Hepatocyte (in vitro differentiated cells): ENCODE data around the gene PLA2G12A. TPM values are rescaled to one million over a fixed set of nuclear protein-coding genes. Genes with fewer than 3 reads are reported as not detected.

ENCODE experiments used
- DNase-seq: peaks from one replicate; pipeline ENCODE4 v3.0.0-alpha.2; 2016; ENCODE audit warnings: low spot score
- H2AFZ ChIP-seq: fragments of 200-600 bp; sonication (generic); 2 replicates; pipeline ENCODE4 v1.6.0; 2016; ENCODE audit warnings: antibody characterized with exemption, mild to moderate bottlenecking
- H3K27ac ChIP-seq: fragments of 200-600 bp; sonication (generic); 2 replicates; pipeline ENCODE4 v1.5.1; 2016; ENCODE audit warnings: mild to moderate bottlenecking
- H3K27me3 ChIP-seq: fragments of 200-600 bp; sonication (generic); 2 replicates; pipeline ENCODE4 v1.6.1; 2016
- H3K36me3 ChIP-seq: fragments of 200-600 bp; sonication (generic); replicated peaks from 2 replicates; pipeline ENCODE4 v1.5.1; 2016; ENCODE audit warnings: low read depth; ENCODE audit not compliant: insufficient read depth
- H3K4me1 ChIP-seq: fragments of 200-600 bp; sonication (generic); 2 replicates; pipeline ENCODE4 v1.5.1; 2016; ENCODE audit warnings: mild to moderate bottlenecking, moderate library complexity; ENCODE audit not compliant: insufficient read depth
- H3K4me2 ChIP-seq: fragments of 200-600 bp; sonication (generic); 2 replicates; pipeline ENCODE4 v1.6.0; 2016
- H3K4me3 ChIP-seq: fragments of 200-600 bp; sonication (generic); 2 replicates; pipeline ENCODE4 v1.5.1; 2016; ENCODE audit warnings: mild to moderate bottlenecking
- H3K79me2 ChIP-seq: fragments of 200-600 bp; sonication (generic); 2 replicates; pipeline ENCODE4 v1.6.0; 2017; ENCODE audit warnings: mild to moderate bottlenecking
- H3K9me2 ChIP-seq: fragments of 200-600 bp; sonication (generic); replicated peaks from 2 replicates; pipeline ENCODE4 v1.6.0; 2017; ENCODE audit warnings: mild to moderate bottlenecking; ENCODE audit not compliant: insufficient read depth
- H3K9me3 ChIP-seq: fragments of 200-600 bp; sonication (generic); 2 replicates; pipeline ENCODE4 v1.5.1; 2016; ENCODE audit warnings: low read depth, mild to moderate bottlenecking
- H4K20me1 ChIP-seq: fragments of 200-600 bp; sonication (generic); 2 replicates; pipeline ENCODE4 v1.6.0; 2016; ENCODE audit warnings: mild to moderate bottlenecking; ENCODE audit not compliant: insufficient read depth, poor library complexity, severe bottlenecking
- CTCF ChIP-seq: fragments of 200-600 bp; sonication (generic); IDR thresholded peaks from 2 replicates; pipeline ENCODE4 v1.5.1; 2016; ENCODE audit warnings: antibody characterized with exemption, mild to moderate bottlenecking; ENCODE audit not compliant: poor library complexity
- EZH2 ChIP-seq: fragments of 200-600 bp; sonication (generic); IDR thresholded peaks from 2 replicates; pipeline ENCODE4 v1.6.1; 2016; ENCODE audit warnings: antibody characterized with exemption, mild to moderate bottlenecking, borderline replicate concordance
- EZH2phosphoT487 ChIP-seq: fragments of 200-600 bp; sonication (generic); IDR thresholded peaks from one replicate; pipeline ENCODE4 v1.6.1; 2018; ENCODE audit warnings: antibody characterized with exemption, mild to moderate bottlenecking, low read depth, moderate library complexity; ENCODE audit not compliant: unreplicated experiment, severe bottlenecking
- WGBS: methylation state at CpG from one replicate; pipeline ENCODE4 v1.1.6; 2016; ENCODE audit warnings: low lambda C conversion rate; ENCODE audit errors: missing lambda C conversion rate; 5-methylcytosine and 5-hydroxymethylcytosine counted together
- polyA plus RNA-seq: library from polyadenylated mRNA; unstranded; fragments of >200 nt; fragmentation: Nextera tagmentation; extraction: Ambion mirVana; gene quantifications from 2 replicates; pipeline ENCODE4 v1.2.1, GENCODE V29; 2016
- small RNA-seq: library from RNA; depleted of rRNA; stranded (forward); fragments of <200 nt; gene quantifications from one replicate; pipeline ENCODE3, GENCODE V24; 2014
- total RNA-seq: library from RNA; depleted of rRNA; stranded (reverse); fragments of >200 nt; gene quantifications from 2 replicates; pipeline ENCODE4 v1.2.3, GENCODE V29; 2014

Gene PLA2G12A
- total and polyA plus RNA-seq, 2 experiments from 2014 or later: 32.7 to 91.4 TPM

- Histone ChIP-seq H3K9me2 (no peaks in the 10 kb centered on the region), H4K20me1 (no peaks in the 10 kb centered on the region), H3K4me1 (no peaks in the 10 kb centered on the region), H3K36me3 (no peaks in the 10 kb centered on the region), H3K4me2 (no peak overlapping the region), H3K79me2 (no peaks in the 10 kb centered on the region), H3K4me3 (no peak overlapping the region), H3K27me3 (no peaks in the 10 kb centered on the region), H3K27ac (no peak overlapping the region), H3K9me3 (no peaks in the 10 kb centered on the region), H2AFZ (no peak overlapping the region)
- TF ChIP-seq CTCF (no peak), EZH2 (no peak), EZH2phosphoT487 (no peak)
- 89% methylated on average over 5 of the region's 5 CpGs for WGBS
- no peak for DNase-seq
These were observed 63.9 kb downstream of the PLA2G12A start for GRCh38 chr4:109665783-109666485.

GRCh38 chr4:109662771-109663170, 67.1 kb downstream of the PLA2G12A start:
- Histone ChIP-seq H3K79me2 (no peaks in the 10 kb centered on the region), H3K4me2 (no peak overlapping the region), H3K36me3 (no peaks in the 10 kb centered on the region), H3K4me3 (no peak overlapping the region), H3K9me3 (no peaks in the 10 kb centered on the region), H3K27me3 (no peaks in the 10 kb centered on the region), H3K4me1 (no peaks in the 10 kb centered on the region), H4K20me1 (no peaks in the 10 kb centered on the region), H2AFZ (no peak overlapping the region), H3K9me2 (no peaks in the 10 kb centered on the region), H3K27ac (no peak overlapping the region)
- WGBS: 73% methylated on average over 3 of the region's 3 CpGs
- no peak for DNase-seq
- TF ChIP-seq CTCF (no peak), EZH2 (no peak), EZH2phosphoT487 (no peak)

GRCh38 chr4:109662116-109662515, 67.8 kb downstream of the PLA2G12A start:
- no peaks in the 10 kb centered on the region for H3K36me3 ChIP-seq
- no peaks in the 10 kb centered on the region for H3K9me3 ChIP-seq
- no peaks in the 10 kb centered on the region for H3K4me1 ChIP-seq
- H2AFZ ChIP-seq: no peak overlapping the region
- H3K27me3 ChIP-seq: no peaks in the 10 kb centered on the region
- TF ChIP-seq EZH2phosphoT487: no peak
- TF ChIP-seq EZH2: no peak
- WGBS: 73% methylated on average over 2 of the region's 2 CpGs
- no peak overlapping the region for H3K27ac ChIP-seq
- no peaks in the 10 kb centered on the region for H3K79me2 ChIP-seq
- no peak overlapping the region for H3K4me3 ChIP-seq
- DNase-seq: no peak
- H3K9me2 ChIP-seq: no peaks in the 10 kb centered on the region
- H3K4me2 ChIP-seq: no peak overlapping the region
- no peaks in the 10 kb centered on the region for H4K20me1 ChIP-seq

Small RNA genes within 50 kb of the gene (small RNA-seq; reads per million reads assigned to genes)
- not detected for gene HIGD1AP14

Other genes starting within 250 kb of the PLA2G12A start
- gene MCUB, start 169.8 kb downstream of the PLA2G12A start, total RNA-seq: 6.2 and 6.9 TPM in 2 replicates
- gene MCUB, start 169.8 kb downstream of the PLA2G12A start, polyA plus RNA-seq: 9.2 and 9.9 TPM in 2 replicates
- gene CASP6, start 26.6 kb downstream of the PLA2G12A start, total RNA-seq: 77.7 and 78.4 TPM in 2 replicates
- 83.4 and 103 TPM in 2 replicates for gene CASP6, start 26.6 kb downstream of the PLA2G12A start, polyA plus RNA-seq
- 162 and 163 TPM in 2 replicates for gene CFI, start 71.9 kb upstream of the PLA2G12A start, total RNA-seq
- 108 and 112 TPM in 2 replicates for gene CFI, start 71.9 kb upstream of the PLA2G12A start, polyA plus RNA-seq
- 7.5 and 10.2 TPM in 2 replicates for gene GAR1, start 85.7 kb upstream of the PLA2G12A start, total RNA-seq
- 30.2 and 39.8 TPM in 2 replicates for gene GAR1, start 85.7 kb upstream of the PLA2G12A start, polyA plus RNA-seq
- not detected in 2 replicates for gene RRH, start 97.9 kb upstream of the PLA2G12A start, total RNA-seq
- gene RRH, start 97.9 kb upstream of the PLA2G12A start, polyA plus RNA-seq: not detected in 2 replicates
- 0.13 and 0.24 TPM in 2 replicates for gene LRIT3, start 118.0 kb upstream of the PLA2G12A start, total RNA-seq
- gene LRIT3, start 118.0 kb upstream of the PLA2G12A start, polyA plus RNA-seq: not detected in 2 replicates
- gene EGF, start 182.8 kb upstream of the PLA2G12A start, total RNA-seq: 13.0 and 18.0 TPM in 2 replicates
- gene EGF, start 182.8 kb upstream of the PLA2G12A start, polyA plus RNA-seq: 3.2 and 5.0 TPM in 2 replicates